Measurements from ENCODE around the gene GALR1. TPM values are rescaled to one million over a fixed set of nuclear protein-coding genes. Genes with fewer than 3 reads are reported as not detected.
"Not testable (repeated sequence)": the region's sequence is repeated elsewhere in the genome, so short reads cannot be mapped to it uniquely, and the experiment has no call there.

Gene GALR1
- total and polyA plus RNA-seq, 3 experiments from 2014 or later = not detected

DNA sequence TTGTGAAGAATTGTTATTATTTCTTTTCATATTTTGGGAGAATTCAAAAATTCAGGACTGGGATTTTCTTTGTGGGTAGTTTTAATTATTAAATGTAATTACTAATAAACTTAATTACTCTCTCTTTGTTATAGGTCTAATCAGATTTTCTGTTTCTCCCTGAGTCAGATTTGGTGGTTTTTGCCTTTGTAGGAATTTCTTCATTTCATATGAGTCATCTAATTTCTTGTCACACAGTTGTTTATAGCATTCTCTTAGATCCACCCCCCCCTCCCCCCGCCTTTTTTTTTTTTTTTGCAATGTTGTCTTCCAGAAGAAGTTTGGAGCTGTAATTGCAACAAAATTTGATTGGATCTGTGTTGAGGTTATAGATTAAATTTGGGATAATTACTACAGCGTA is 26.0 kb upstream of the GALR1 start:
- ChIA-PET POLR2A (interaction anchor here (0.6 kb wide), 1 partner anchor 24 kb away, joined by 5 read pairs; no protein-coding TSS in a partner anchor), CTCF (no interaction called here)
- no peak overlapping the region for H3K27ac Mint-ChIP-seq
- H3K4me1 Mint-ChIP-seq = peaks cover 15 to 20% (median 16%) of the 10 kb centered on the region in 3 donors
- H3K36me3 Mint-ChIP-seq = peaks cover 0 to 1% (median 0%) of the 10 kb centered on the region in 3 donors
- H3K27me3 Mint-ChIP-seq = peaks cover 3 to 11% of the 10 kb centered on the region in 2 donors
- no peaks in the 10 kb centered on the region for H3K9me3 Mint-ChIP-seq
- H3K36me3 ChIP-seq (ENCODE audit: insufficient read depth, low read length) = no peaks in the 10 kb centered on the region
- DNase-seq = no peak
- no peak overlapping the region for H3K4me3 Mint-ChIP-seq
- no peaks in the 10 kb centered on the region for H3K27me3 ChIP-seq (ENCODE audit: insufficient read depth, low read length, poor library complexity, severe bottlenecking)
- H3K27ac ChIP-seq (ENCODE audit: low read depth, low read length) = no peak overlapping the region
- H3K4me3 ChIP-seq (ENCODE audit: low read length) = no peak overlapping the region
- no peaks in the 10 kb centered on the region for H3K9me3 ChIP-seq (ENCODE audit: low read length)
- no peaks in the 10 kb centered on the region for H3K4me1 ChIP-seq (ENCODE audit: insufficient read depth, low read length)

DNA sequence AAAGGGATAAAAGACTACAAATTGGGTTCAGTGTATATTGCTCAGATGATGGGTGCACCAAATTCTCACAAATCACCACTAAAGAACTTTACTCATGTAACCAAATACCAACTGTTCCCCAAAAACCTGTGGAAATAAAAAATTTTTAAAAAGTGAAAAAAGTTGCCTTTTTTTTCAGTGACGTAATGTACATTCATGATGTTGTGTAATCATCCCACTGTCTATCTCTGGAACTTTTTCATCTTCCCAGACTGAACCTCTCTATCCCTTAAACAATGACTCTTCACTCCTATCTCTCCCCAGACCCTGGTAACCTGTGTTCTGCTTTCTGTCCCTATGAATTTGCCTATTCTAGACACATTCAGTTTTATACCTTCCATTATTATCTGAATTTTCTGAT is 19.0 kb upstream of the GALR1 start:
- ChIA-PET CTCF (no interaction called here), POLR2A (no interaction called here)
- Mint-ChIP-seq H3K27me3 (peaks cover 21 to 48% of the 10 kb centered on the region in 2 donors), H3K4me1 (no peaks in the 10 kb centered on the region), H3K4me3 (no peak overlapping the region), H3K36me3 (peaks cover 0 to 13% (median 0%) of the 10 kb centered on the region in 3 donors), H3K27ac (no peak overlapping the region), H3K9me3 (no peaks in the 10 kb centered on the region)
- Histone ChIP-seq H3K4me3 (ENCODE audit: low read length) (no peak overlapping the region), H3K27ac (ENCODE audit: low read depth, low read length) (no peak overlapping the region), H3K27me3 (ENCODE audit: insufficient read depth, low read length, poor library complexity, severe bottlenecking) (peaks cover 4% of the 10 kb centered on the region), H3K4me1 (ENCODE audit: insufficient read depth, low read length) (no peaks in the 10 kb centered on the region), H3K9me3 (ENCODE audit: low read length) (no peaks in the 10 kb centered on the region), H3K36me3 (ENCODE audit: insufficient read depth, low read length) (no peaks in the 10 kb centered on the region)
- DNase-seq = no peak

DNA sequence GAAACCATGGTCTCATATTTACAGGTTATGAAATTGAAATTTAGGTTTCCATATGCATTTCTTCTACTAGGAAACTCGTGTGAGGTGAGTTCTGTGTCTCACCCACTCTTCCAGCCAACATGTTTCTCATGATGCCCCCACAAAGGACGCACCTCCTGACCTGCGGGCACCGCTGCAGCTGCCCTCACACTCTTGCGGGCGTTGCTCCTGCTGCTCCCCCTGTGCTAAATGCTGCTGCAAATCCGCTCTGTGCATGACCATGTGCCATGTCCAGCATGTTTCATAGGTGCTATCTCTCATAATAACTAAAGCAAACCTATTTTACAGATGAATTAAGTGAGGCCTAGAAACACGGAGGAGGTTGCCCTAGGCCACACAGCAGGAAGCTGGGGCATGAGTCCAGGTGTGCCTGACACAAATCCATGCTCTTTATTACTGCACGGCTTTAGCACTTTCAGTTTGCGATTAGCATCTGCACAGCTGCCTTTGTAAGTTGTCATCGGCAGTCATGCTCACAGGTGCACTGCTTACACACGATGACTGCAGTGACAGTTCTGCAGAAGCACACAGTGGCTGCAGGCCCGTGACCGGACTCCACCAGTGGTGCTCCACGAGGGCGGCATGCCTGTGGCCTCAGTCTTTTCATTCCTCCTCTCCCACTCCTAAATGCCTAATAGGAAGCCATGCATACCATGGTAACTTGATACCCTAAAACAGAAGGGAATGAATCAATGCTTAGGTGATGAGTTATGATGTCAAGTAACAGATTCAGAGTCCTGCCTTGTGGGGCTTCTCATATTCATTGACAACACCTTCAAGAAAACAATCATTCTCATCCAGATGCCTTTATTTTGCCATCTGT is 14.9 kb upstream of the GALR1 start:
- Mint-ChIP-seq H3K4me3 (no peak overlapping the region), H3K27ac (no peak overlapping the region), H3K27me3 (peaks cover 18 to 50% of the 10 kb centered on the region in 2 donors), H3K9me3 (peaks cover 16 to 22% (median 20%) of the 10 kb centered on the region in 5 donors), H3K4me1 (no peaks in the 10 kb centered on the region), H3K36me3 (peaks cover 0 to 37% (median 3%) of the 10 kb centered on the region in 3 donors)
- no peak for DNase-seq
- Histone ChIP-seq H3K27ac (ENCODE audit: low read depth, low read length) (no peak overlapping the region), H3K36me3 (ENCODE audit: insufficient read depth, low read length) (no peaks in the 10 kb centered on the region), H3K4me1 (ENCODE audit: insufficient read depth, low read length) (no peaks in the 10 kb centered on the region), H3K4me3 (ENCODE audit: low read length) (no peak overlapping the region), H3K27me3 (ENCODE audit: insufficient read depth, low read length, poor library complexity, severe bottlenecking) (peaks cover 4% of the 10 kb centered on the region), H3K9me3 (ENCODE audit: low read length) (no peaks in the 10 kb centered on the region)
- ChIA-PET POLR2A (no interaction called here), CTCF (no interaction called here)

DNA sequence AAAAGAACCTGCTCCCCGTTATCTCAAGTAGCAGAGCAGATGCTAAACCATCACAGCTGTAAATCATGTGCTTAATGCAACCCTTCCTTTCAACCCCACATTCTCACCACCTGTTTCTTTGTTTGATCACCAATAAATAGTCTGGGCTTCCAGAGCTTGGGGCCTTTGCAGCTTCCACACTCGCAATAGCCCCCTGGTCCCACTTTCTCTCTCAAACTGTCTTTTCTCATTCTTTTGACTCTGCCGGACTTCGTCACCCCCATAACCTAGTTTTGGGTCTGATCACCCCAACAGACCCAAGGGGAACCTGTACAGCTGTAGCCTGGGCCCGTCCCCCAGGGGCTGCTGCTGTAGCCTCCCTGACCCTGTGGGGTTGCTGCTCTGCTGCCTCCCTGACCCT is 10.4 kb upstream of the GALR1 start:
- POLR2A ChIA-PET; H3K4me3 ChIP-seq (ENCODE audit: low read length); H3K9me3 ChIP-seq (ENCODE audit: low read length); H3K4me1 Mint-ChIP-seq; H3K27ac Mint-ChIP-seq; CTCF ChIA-PET; H3K4me1 ChIP-seq (ENCODE audit: insufficient read depth, low read length); H3K27me3 ChIP-seq (ENCODE audit: insufficient read depth, low read length, poor library complexity, severe bottlenecking); H3K36me3 ChIP-seq (ENCODE audit: insufficient read depth, low read length); H3K27ac ChIP-seq (ENCODE audit: low read depth, low read length); H3K4me3 Mint-ChIP-seq; DNase-seq: not testable (repeated sequence)
- Mint-ChIP-seq H3K27me3 (peaks cover 11 to 32% of the 10 kb centered on the region in 2 donors), H3K9me3 (peaks cover 24 to 38% (median 28%) of the 10 kb centered on the region in 5 donors), H3K36me3 (peaks cover 0 to 42% (median 3%) of the 10 kb centered on the region in 3 donors)

DNA sequence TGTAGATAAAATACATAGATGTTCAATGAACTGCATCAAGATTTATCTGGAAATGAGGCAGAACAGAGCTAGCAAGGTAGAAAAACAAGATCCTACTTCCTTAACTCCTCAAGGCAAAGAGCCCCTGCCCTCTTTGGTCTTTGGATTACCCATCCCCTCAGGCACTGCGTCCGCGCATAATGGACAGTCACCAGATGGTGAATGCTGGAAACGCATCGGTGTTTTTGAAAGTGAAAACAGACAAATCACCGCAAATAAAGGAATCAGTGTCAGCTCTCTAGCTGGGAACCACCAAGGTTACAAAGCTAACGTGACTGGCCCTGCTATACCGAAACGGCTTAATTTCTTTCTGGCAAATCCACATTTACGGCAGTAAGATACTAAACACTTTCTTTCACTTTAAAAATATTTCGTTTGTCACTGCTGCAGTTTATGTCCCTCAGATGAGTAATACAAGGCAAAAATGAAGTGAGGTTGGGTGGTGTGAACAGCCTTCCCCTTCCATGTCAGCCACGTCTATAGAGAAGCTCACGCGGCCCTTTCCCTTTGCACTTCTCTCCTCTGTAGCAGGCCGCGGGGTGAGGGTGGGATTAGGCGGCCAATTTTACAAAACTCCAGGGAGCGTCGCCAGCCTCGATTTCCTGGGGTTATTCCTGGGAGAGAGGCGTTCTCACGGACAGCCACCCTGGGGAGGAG is 627 bp upstream of the GALR1 start:
- Mint-ChIP-seq H3K4me3 (peak overlapping the region; percentile 60 to 91 (median 74)), H3K27ac (peak overlapping the region in 1 of 8 donors; percentile 43), H3K36me3 (peaks cover 0 to 9% (median 0%) of the 10 kb centered on the region in 3 donors), H3K27me3 (peaks cover 48 to 68% of the 10 kb centered on the region in 2 donors), H3K4me1 (peaks cover 9 to 27% (median 10%) of the 10 kb centered on the region in 3 donors), H3K9me3 (peaks cover 6 to 17% (median 9%) of the 10 kb centered on the region in 5 donors)
- Histone ChIP-seq H3K4me1 (ENCODE audit: insufficient read depth, low read length) (peaks cover 7% of the 10 kb centered on the region), H3K27me3 (ENCODE audit: insufficient read depth, low read length, poor library complexity, severe bottlenecking) (peaks cover 24% of the 10 kb centered on the region), H3K27ac (ENCODE audit: low read depth, low read length) (no peak overlapping the region), H3K9me3 (ENCODE audit: low read length) (no peaks in the 10 kb centered on the region), H3K4me3 (ENCODE audit: low read length) (peak overlapping the region; percentile 15), H3K36me3 (ENCODE audit: insufficient read depth, low read length) (no peaks in the 10 kb centered on the region)
- DNase-seq = no peak
- CTCF ChIA-PET = no interaction called here
- POLR2A ChIA-PET = no interaction called here

DNA sequence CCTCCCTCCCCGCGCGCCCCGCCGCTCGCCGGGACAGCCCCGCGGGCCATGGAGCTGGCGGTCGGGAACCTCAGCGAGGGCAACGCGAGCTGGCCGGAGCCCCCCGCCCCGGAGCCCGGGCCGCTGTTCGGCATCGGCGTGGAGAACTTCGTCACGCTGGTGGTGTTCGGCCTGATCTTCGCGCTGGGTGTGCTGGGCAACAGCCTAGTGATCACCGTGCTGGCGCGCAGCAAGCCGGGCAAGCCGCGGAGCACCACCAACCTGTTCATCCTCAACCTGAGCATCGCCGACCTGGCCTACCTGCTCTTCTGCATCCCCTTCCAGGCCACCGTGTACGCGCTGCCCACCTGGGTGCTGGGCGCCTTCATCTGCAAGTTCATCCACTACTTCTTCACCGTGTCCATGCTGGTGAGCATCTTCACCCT is 865 bp downstream of the GALR1 start:
- Mint-ChIP-seq H3K36me3 (peaks cover 0 to 9% (median 0%) of the 10 kb centered on the region in 3 donors), H3K27me3 (peaks cover 46 to 81% of the 10 kb centered on the region in 2 donors), H3K4me1 (peaks cover 9 to 27% (median 10%) of the 10 kb centered on the region in 3 donors), H3K9me3 (peaks cover 6 to 17% (median 9%) of the 10 kb centered on the region in 5 donors), H3K4me3 (peak overlapping the region in 5 of 7 donors; percentile 20 to 83 (median 78)), H3K27ac (peak overlapping the region in 1 of 8 donors; percentile 29)
- CTCF ChIA-PET = no interaction called here
- no peak for DNase-seq
- Histone ChIP-seq H3K4me3 (ENCODE audit: low read length) (no peak overlapping the region), H3K27me3 (ENCODE audit: insufficient read depth, low read length, poor library complexity, severe bottlenecking) (peaks cover 24% of the 10 kb centered on the region), H3K9me3 (ENCODE audit: low read length) (no peaks in the 10 kb centered on the region), H3K27ac (ENCODE audit: low read depth, low read length) (no peak overlapping the region), H3K4me1 (ENCODE audit: insufficient read depth, low read length) (peaks cover 7% of the 10 kb centered on the region), H3K36me3 (ENCODE audit: insufficient read depth, low read length) (no peaks in the 10 kb centered on the region)
- POLR2A ChIA-PET = no interaction called here

DNA sequence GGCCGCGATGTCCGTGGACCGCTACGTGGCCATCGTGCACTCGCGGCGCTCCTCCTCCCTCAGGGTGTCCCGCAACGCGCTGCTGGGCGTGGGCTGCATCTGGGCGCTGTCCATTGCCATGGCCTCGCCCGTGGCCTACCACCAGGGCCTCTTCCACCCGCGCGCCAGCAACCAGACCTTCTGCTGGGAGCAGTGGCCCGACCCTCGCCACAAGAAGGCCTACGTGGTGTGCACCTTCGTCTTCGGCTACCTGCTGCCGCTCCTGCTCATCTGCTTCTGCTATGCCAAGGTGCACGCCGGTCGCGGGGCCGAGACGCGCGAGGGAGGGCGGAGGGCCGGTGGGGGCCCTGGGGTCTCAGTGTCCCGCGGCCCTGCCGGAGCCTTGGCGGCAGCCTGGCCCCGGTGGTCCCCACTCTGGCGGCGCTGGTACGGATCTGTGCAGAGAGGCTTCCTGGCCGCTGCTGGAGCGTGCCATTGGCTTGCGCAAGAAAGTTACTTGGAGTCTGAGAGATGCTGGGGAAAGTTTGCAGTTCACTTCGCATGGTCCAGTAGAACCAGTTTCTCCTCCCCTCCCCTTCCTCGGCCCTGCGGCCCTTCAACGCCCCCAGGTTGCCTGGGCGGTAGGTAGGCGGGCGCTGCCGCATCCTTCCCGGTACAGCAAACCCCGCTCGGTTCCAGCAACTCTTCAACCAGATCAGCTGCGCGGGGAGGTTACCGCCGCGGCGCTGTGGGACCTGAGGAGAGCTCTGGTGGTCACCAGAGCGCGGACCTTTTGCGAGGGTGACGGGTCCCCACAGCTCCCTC is 1.5 kb downstream of the GALR1 start:
- ChIA-PET CTCF (no interaction called here), POLR2A (no interaction called here)
- no peak for DNase-seq
- Histone ChIP-seq H3K27me3 (ENCODE audit: insufficient read depth, low read length, poor library complexity, severe bottlenecking) (peaks cover 24% of the 10 kb centered on the region), H3K4me1 (ENCODE audit: insufficient read depth, low read length) (peaks cover 7% of the 10 kb centered on the region), H3K27ac (ENCODE audit: low read depth, low read length) (no peak overlapping the region), H3K36me3 (ENCODE audit: insufficient read depth, low read length) (no peaks in the 10 kb centered on the region), H3K4me3 (ENCODE audit: low read length) (no peak overlapping the region), H3K9me3 (ENCODE audit: low read length) (no peaks in the 10 kb centered on the region)
- Mint-ChIP-seq H3K36me3 (peaks cover 0 to 9% (median 0%) of the 10 kb centered on the region in 3 donors), H3K4me1 (peaks cover 9 to 27% (median 10%) of the 10 kb centered on the region in 3 donors), H3K27ac (peak overlapping the region in 1 of 8 donors; percentile 29), H3K9me3 (peaks cover 6 to 17% (median 9%) of the 10 kb centered on the region in 5 donors), H3K4me3 (peak overlapping the region; percentile 16 to 84 (median 78)), H3K27me3 (peaks cover 46 to 83% of the 10 kb centered on the region in 2 donors)

Measured in CD8-positive, alpha-beta memory T cell (primary cell).